Psoas muscle (tissue), 8 donors: ENCODE measurements around the gene KATNB1. TPM values are rescaled to one million over a fixed set of nuclear protein-coding genes. Genes with fewer than 3 reads are reported as not detected.

Experiments
- ATAC-seq, 4 donors: fragments of 200-7000 bp; cut with Tn5 transposase; one replicate each; pipeline ENCODE4 v1.9.1; 2020; ENCODE audit warnings: moderate library complexity in 3 of 4, mild to moderate bottlenecking in 2 of 4
- DNase-seq, 2 donors: peaks; one replicate each; pipeline ENCODE4 v3.0.0-alpha.2; 2020
- H3K27ac ChIP-seq: fragments of 200-600 bp; one replicate; pipeline ENCODE4 v1.8.0; 2022
- H3K27me3 ChIP-seq, 3 donors: fragments of 200-600 bp in 1 of 3; one replicate each; pipeline versions ENCODE4 v1.6.1 to v1.8.0; 2013 to 2022; ENCODE audit warnings: low read length in 2 of 3, mild to moderate bottlenecking in 2 of 3, moderate library complexity in 1 of 3; ENCODE audit not compliant: insufficient read depth in 3 of 3
- H3K36me3 ChIP-seq, 2 donors: fragments of 200-600 bp in 1 of 2; one replicate each; pipeline versions ENCODE4 v1.6.1 to v1.8.0; 2013 to 2022; ENCODE audit warnings: low read depth in 1 of 2, mild to moderate bottlenecking in 1 of 2, moderate library complexity in 1 of 2; ENCODE audit not compliant: insufficient read depth in 1 of 2
- H3K4me1 ChIP-seq: fragments of 200-600 bp; one replicate; pipeline ENCODE4 v1.8.0; 2022
- H3K4me3 ChIP-seq: fragments of 200-600 bp; one replicate; pipeline ENCODE4 v1.8.0; 2022; ENCODE audit warnings: mild to moderate bottlenecking
- H3K9me3 ChIP-seq: fragments of 200-600 bp; one replicate; pipeline ENCODE4 v1.8.0; 2022
- WGBS, 3 donors: extraction: QIAGEN DNeasy Blood & Tissue Kit; methylation state at CpG; one replicate each; pipeline versions ENCODE4 v1.1.6 to v1.1.7; 2013; 5-methylcytosine and 5-hydroxymethylcytosine counted together
- intact Hi-C, 2 donors: fragments of 100-400 bp; cut with DNase I; formaldehyde crosslinking; loops; one replicate each; pipeline versions ENCODE4 v1.11.0 to v1.14.2; 2022
- polyA plus RNA-seq, 3 donors: library from polyadenylated mRNA; stranded (reverse); fragments of 200-250 nt; gene quantifications; one replicate each; pipeline ENCODE4 v1.2.3, GENCODE V29; 2013
- total RNA-seq, 4 donors: library from RNA; stranded (reverse); fragmentation: NEBNext Ultra II Directional in 2 of 4; extraction: Animal tissue kit (Norgen Biotek cat#: 25700) in 2 of 4; gene quantifications; one replicate each; pipeline versions ENCODE4 v1.2.1 to v1.2.4, GENCODE V29; 2021 to 2023
- TF ChIP-seq, protein P1 (sequence below): fragments of 200-600 bp; IDR thresholded peaks from one replicate; pipeline ENCODE4 v1.8.0; 2022; ENCODE audit warnings: antibody characterized with exemption
- donor health status: healthy with polysubstance abuse.
- donor health status: DM: no; HTN: no; CAD: no; lungs with moderate emphysema.
- donor health status: Bipolar disorder and iron deficiency.
- donor health status: healthy.
- donor health status: DM: yes; HTN: yes; CAD: no.
- donor health status: DM: no; HTN: no; CAD: no.
- donor health status: DM: no; HTN: no; CAD: no.
- donor health status: DM: yes; HTN: yes; CAD: no.

The KATNB1 gene
- total and polyA plus RNA-seq, 7 donors, result 6.3 to 15.6 (median 9.2) TPM

DNA sequence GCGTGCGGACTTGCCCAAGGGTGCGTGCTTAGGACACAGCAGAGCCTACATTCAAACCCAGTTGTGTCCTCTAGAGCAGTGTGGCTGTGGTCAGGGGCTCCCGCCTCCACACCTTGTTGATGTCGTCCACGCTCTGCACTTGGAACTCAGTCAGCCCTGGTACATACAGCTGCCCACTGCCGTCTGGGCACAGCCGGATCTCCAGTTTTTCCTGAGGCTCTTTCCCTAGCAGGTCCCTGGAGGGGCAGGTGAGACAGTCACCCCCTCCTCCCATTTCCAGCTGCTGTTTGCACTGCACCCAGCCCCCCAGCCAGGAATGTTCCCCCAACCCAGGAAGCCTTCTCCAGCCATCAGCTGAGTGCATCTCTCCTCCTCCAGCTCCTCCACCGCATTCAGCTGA is 25.7 kb downstream of the KATNB1 start:
- no peaks in the 10 kb centered on the region for H3K27me3 ChIP-seq
- no peak for ATAC-seq
- TF ChIP-seq, protein P1, sequence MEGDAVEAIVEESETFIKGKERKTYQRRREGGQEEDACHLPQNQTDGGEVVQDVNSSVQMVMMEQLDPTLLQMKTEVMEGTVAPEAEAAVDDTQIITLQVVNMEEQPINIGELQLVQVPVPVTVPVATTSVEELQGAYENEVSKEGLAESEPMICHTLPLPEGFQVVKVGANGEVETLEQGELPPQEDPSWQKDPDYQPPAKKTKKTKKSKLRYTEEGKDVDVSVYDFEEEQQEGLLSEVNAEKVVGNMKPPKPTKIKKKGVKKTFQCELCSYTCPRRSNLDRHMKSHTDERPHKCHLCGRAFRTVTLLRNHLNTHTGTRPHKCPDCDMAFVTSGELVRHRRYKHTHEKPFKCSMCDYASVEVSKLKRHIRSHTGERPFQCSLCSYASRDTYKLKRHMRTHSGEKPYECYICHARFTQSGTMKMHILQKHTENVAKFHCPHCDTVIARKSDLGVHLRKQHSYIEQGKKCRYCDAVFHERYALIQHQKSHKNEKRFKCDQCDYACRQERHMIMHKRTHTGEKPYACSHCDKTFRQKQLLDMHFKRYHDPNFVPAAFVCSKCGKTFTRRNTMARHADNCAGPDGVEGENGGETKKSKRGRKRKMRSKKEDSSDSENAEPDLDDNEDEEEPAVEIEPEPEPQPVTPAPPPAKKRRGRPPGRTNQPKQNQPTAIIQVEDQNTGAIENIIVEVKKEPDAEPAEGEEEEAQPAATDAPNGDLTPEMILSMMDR, result no peak
- intact Hi-C loops, result no loop called here
- no peaks in the 10 kb centered on the region for H3K36me3 ChIP-seq
- H3K4me3 ChIP-seq, result no peak overlapping the region
- H3K9me3 ChIP-seq, result no peaks in the 10 kb centered on the region
- H3K27ac ChIP-seq, result no peak overlapping the region
- peaks cover 5% of the 10 kb centered on the region for H3K4me1 ChIP-seq
- 76 to 81% (median 77%) methylated on average over 9 of the region's 9 CpGs for WGBS, 3 donors
- peak; percentile 9 to 34 for DNase-seq

DNA sequence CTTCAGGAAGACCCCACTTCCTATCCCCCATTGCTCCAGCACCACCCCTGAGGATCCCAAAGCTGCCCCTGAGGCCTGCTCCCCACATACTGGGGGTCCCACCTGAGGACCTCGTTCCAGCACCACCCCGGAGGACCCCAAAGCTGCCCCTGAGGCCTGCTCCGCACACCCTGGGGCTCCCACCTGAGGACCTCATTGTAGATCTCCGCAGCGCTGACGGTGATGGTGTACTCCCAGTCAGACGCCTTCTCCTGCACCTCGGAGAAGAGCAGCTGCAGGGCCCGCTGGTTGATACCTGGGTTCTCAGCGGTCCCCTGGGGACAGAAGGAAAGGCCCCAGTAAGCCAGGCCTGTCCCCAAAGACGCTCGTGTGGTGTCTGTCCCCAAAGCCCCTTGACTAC is 26.4 kb downstream of the KATNB1 start:
- intact Hi-C loops, result no loop called here
- peaks cover 5% of the 10 kb centered on the region for H3K4me1 ChIP-seq
- no peak overlapping the region for H3K27ac ChIP-seq
- H3K4me3 ChIP-seq, result no peak overlapping the region
- TF ChIP-seq, protein P1, result no peak
- WGBS, 3 donors, result 89 to 93% (median 91%) methylated on average over 12 of the region's 12 CpGs
- no peaks in the 10 kb centered on the region for H3K9me3 ChIP-seq
- no peak for ATAC-seq
- peak; percentile 12 to 45 for DNase-seq
- no peaks in the 10 kb centered on the region for H3K27me3 ChIP-seq
- H3K36me3 ChIP-seq, result no peaks in the 10 kb centered on the region

DNA sequence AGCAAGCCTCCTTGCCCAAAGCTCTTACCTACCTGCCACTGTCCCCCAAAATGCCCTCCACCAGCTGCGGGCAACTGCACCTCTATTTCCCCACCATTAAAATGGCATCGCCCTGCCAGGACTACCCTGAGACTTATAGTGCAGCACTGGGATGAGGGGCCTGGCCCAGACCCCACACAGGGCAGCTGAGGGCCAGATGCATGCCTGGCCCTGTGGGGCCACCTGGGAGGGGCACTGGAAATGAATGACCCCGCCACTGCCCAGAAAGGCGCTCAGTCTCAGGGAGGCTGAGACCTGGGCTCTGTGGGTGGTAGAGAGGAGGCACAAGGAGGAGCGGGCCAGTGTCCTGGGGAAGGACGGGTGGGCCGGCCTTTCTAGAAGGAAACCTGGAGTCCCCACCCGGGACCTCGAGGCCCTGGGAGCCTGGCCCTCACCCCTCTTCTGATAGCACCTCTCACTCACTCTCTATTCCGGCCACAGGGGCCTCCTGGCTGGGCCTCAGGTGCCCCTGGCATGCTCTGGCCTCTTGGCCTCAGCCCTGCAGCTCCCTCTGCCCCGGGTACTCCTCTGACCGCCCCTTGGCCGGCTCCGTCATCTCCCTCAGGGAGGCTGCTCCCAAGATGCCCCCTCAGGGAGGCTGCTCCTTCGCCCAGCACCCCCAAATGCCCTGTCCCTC is 26.9 kb downstream of the KATNB1 start:
- ATAC-seq (no peak), DNase-seq (peak; percentile 12 to 50)
- WGBS, 3 donors, result 71 to 82% (median 76%) methylated on average over 11 to 15 of the region's 15 CpGs
- Histone ChIP-seq H3K36me3 (peaks cover 0 to 5% of the 10 kb centered on the region in 2 donors), H3K4me1 (no peaks in the 10 kb centered on the region), H3K4me3 (no peak overlapping the region), H3K27me3 (no peaks in the 10 kb centered on the region), H3K27ac (no peak overlapping the region), H3K9me3 (no peaks in the 10 kb centered on the region)
- intact Hi-C loops, result no loop called here
- TF ChIP-seq, protein P1, result no peak

DNA sequence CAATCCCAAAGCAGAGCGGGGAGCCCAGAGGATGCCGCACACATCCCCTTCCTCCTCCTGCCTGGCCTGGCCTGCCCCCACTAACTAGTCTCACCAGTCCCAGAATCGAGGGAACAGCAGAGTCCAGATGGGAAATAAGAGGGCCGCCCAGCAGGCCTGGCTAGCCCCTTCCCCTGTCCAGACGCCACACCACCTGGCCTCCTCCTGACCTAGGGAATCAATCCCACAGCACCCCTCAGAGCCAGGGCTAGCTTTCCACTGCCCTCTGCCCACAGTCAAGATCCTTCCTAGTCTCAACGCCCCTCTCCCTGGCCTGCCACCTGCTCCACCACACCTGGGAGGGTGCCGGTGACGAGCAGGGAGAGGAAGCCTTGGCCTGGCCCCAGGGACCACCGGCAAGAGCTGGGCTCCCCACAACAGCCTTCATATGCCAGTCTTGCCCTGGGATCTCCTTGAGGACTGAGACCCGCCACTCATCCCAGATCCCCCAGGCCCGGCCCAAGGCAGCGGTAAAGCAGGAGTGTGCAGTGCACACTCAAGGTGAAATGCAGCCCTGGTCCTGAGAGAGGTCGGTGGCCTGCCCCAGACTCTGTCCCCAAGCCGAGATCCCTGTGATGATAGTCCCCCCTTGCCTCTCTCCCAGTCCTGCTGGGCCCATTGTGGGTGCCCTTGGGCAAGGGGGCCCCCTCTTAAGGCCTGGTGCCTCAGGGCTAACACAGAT is 27.9 kb downstream of the KATNB1 start:
- no peak for ATAC-seq
- WGBS, 3 donors, result 87 to 92% (median 91%) methylated on average over 13 to 14 of the region's 14 CpGs
- H3K4me3 ChIP-seq, result no peak overlapping the region
- peak in 1 of 2 donors; percentile 4 for DNase-seq
- H3K9me3 ChIP-seq, result no peaks in the 10 kb centered on the region
- no peak overlapping the region for H3K27ac ChIP-seq
- H3K36me3 ChIP-seq, result peaks cover 0 to 5% of the 10 kb centered on the region in 2 donors
- H3K27me3 ChIP-seq, result no peaks in the 10 kb centered on the region
- no peaks in the 10 kb centered on the region for H3K4me1 ChIP-seq
- TF ChIP-seq, protein P1, result no peak
- intact Hi-C loops, result no loop called here
